Peyer's patch (tissue), 4 donors: ENCODE measurements around the gene TK2. TPM values are rescaled to one million over a fixed set of nuclear protein-coding genes. Genes with fewer than 3 reads are reported as not detected.
A peak's percentile ranks its signal among the peaks of the same experiment; 100 is the strongest.

Experiments used
- DNase-seq, 3 donors: peaks; one replicate each; pipeline ENCODE4 v3.0.0-alpha.2; 2017 to 2019
- H3K27ac ChIP-seq, 4 donors: fragments of 200-600 bp; sonication (generic); one replicate each; pipeline ENCODE4 v1.5.1; 2016 to 2019
- H3K27me3 ChIP-seq, 2 donors: fragments of 200-600 bp; sonication (generic); one replicate each; pipeline ENCODE4 v1.5.1; 2019
- H3K36me3 ChIP-seq, 3 donors: fragments of 200-600 bp; sonication (generic); one replicate each; pipeline ENCODE4 v1.5.1; 2016 to 2019
- H3K4me1 ChIP-seq, 4 donors: fragments of 200-600 bp; sonication (generic); one replicate each; pipeline ENCODE4 v1.5.1; 2016 to 2019
- H3K4me3 ChIP-seq, 4 donors: fragments of 200-600 bp; sonication (generic); 1 replicate in 3 of 4; 2 replicates in 1 of 4; pipeline ENCODE4 v1.5.1; 2016 to 2019; ENCODE audit warnings: mild to moderate bottlenecking in 1 of 4
- H3K9me3 ChIP-seq, 4 donors: fragments of 200-600 bp; sonication (generic); one replicate each; pipeline ENCODE4 v1.5.1; 2016 to 2019; ENCODE audit warnings: mild to moderate bottlenecking in 1 of 4
- POLR2A ChIP-seq, 2 donors: fragments of 450-650 bp; IDR thresholded peaks; one replicate each; pipeline ENCODE4 v1.5.1; 2017; ENCODE audit warnings: antibody characterized with exemption in 2 of 2, mild to moderate bottlenecking in 2 of 2, moderate library complexity in 2 of 2
- total RNA-seq, 4 donors: library from RNA; depleted of rRNA; stranded (reverse); fragments of >200 nt; gene quantifications; one replicate each; pipeline ENCODE4 v1.1.0, GENCODE V29; 2016
- TF ChIP-seq, protein P1 (sequence below), 6 experiments: fragments of 450-650 bp in 4 of 6; fragments of 200-600 bp in 2 of 6; sonication (generic) in 1 of 6; IDR thresholded peaks; one replicate each; pipeline ENCODE4 v1.5.1; 2017 to 2019; ENCODE audit warnings: antibody characterized with exemption in 6 of 6, mild to moderate bottlenecking in 3 of 6, moderate library complexity in 1 of 6

TK2 gene
- total RNA-seq, 4 donors from 2014 or later = 22.8 to 33.1 (median 27.1) TPM

DNA sequence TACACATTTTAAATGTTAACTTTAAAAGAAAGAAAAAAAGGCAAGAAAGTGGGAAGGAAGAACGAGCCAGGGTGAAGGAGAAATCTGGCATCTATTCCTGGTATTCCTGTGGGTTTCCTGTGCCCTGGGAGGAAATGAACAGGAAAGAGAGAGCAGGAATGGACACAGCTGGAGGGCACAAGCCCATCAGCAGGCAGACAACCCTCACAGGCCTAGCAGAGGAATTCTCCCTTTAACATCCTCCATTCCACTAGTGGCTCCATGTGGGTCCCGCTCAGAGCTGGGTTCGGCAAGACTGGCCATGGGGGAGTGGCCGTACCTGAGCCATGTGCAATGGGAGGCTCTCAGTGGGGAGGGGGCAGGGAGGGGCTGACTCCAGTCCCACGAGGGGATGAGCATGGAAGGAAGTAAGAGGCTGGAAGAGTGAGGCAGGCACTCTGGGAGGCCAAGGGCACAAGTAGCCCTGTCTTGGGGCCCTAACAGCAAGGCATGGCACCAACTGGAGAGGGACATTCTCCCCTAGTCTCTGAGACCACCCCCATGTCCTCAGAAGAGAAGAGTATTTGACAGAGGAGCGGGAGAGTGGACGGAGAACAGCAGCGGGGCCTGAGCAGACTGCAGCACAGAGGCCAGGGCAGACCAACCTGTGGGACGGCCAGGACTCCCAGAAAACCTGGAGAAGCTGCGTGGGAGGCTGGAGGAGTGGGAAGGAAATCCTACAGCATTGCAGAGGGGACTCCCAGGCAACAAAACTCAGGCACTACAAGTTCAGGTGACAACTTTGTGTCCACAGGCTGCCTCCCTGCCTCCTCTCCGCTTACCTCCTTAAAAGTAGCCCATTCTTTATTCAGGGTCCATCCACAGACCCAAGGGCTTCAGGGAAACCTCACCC is 30.2 kb downstream of the TK2 start:
- Histone ChIP-seq H3K27ac (peak overlapping the region; percentile 50 to 80 (median 74)), H3K4me1 (peaks cover 17 to 75% (median 69%) of the 10 kb centered on the region in 4 donors), H3K9me3 (no peaks in the 10 kb centered on the region), H3K36me3 (peaks cover 0 to 7% (median 0%) of the 10 kb centered on the region in 3 donors), H3K27me3 (no peaks in the 10 kb centered on the region), H3K4me3 (no peak overlapping the region)
- no peak for TF ChIP-seq POLR2A (IDR thresholded peaks at IDR 0.05)
- TF ChIP-seq, protein P1, sequence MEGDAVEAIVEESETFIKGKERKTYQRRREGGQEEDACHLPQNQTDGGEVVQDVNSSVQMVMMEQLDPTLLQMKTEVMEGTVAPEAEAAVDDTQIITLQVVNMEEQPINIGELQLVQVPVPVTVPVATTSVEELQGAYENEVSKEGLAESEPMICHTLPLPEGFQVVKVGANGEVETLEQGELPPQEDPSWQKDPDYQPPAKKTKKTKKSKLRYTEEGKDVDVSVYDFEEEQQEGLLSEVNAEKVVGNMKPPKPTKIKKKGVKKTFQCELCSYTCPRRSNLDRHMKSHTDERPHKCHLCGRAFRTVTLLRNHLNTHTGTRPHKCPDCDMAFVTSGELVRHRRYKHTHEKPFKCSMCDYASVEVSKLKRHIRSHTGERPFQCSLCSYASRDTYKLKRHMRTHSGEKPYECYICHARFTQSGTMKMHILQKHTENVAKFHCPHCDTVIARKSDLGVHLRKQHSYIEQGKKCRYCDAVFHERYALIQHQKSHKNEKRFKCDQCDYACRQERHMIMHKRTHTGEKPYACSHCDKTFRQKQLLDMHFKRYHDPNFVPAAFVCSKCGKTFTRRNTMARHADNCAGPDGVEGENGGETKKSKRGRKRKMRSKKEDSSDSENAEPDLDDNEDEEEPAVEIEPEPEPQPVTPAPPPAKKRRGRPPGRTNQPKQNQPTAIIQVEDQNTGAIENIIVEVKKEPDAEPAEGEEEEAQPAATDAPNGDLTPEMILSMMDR (IDR thresholded peaks at IDR 0.05) = no peak
- DNase-seq = peak in 1 of 3 donors; percentile 23

DNA sequence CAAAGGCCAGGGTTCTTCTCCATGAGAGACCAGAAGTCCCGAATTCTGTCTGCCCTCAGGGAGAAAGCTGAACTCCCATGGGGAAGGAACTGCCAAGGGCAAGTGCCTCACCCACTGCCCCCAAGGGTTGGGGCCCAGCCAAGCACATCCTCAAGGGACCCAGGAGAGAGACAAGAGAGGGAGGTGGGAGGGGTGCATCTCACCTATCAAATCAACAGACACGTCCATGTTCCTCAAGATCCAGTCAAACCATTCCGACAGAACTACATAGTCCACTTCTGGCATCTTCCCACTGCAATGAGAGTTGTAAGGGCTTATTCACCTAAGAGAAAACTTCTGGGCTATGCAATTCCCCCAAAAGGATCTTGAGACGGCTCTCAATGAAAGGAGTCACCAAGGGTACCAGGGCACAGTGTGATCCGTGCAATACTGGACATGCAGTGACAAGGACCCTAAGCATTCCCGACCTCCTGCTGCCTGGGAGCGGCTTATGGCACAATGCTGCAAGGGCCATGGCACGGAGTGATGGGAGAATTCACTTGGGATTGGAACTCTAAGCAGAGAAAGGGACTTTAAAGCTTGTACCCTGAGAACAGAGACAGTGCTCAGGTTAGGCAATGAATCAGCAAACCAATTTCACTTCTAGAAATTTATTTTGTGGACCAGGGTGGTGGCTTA is 32.2 kb downstream of the TK2 start:
- H3K4me1 ChIP-seq = peaks cover 17 to 60% (median 53%) of the 10 kb centered on the region in 4 donors
- DNase-seq = peak in 2 of 3 donors; percentile 16 to 54
- peak overlapping the region in 2 of 4 donors; percentile 31 to 34 for H3K4me3 ChIP-seq

DNA sequence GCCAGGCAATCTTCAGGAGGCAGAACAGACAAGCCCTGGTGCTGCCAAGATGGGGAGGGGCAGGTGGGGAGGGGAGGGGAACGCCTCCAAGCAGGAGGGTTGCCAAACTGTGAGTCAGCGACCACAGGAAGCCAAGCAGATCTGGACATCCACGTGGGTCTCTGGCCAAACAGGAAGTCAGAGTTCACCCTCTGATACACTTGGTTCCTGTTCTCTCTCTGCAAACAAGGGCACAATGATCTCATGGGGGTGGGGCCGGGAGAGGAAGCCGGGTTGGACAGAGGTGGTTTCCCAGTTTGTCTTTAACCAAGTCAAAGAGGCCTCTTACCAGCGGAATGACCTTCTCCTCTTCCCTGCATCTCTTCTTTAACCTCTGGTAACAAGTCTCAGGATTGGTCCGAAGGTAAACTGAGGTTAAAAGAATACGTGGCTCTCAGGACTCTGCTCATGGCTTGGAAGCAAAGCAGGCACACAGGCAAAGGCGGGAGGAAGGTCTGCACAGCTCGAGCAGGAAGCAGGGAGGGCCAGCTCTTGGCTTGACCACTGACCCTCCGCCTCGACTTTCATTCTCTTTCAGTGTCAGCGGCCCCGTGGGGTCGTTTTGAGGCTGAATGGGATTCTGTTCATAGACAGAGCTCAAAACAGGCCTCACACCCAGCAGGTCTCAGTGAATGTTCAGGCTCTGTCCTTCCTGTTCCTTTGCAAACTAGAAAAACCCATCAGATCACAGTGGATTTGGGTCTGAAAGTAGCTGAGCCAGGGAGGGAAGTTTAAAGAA is 32.9 kb downstream of the TK2 start:
- Histone ChIP-seq H3K9me3 (no peaks in the 10 kb centered on the region), H3K36me3 (no peaks in the 10 kb centered on the region), H3K4me1 (peaks cover 17 to 54% (median 46%) of the 10 kb centered on the region in 4 donors), H3K27me3 (no peaks in the 10 kb centered on the region), H3K27ac (peak overlapping the region; percentile 83 to 99 (median 92)), H3K4me3 (peak overlapping the region in 3 of 4 donors; percentile 27 to 34 (median 31))
- DNase-seq = peak; percentile 96 to 98 (median 97)
- TF ChIP-seq, protein P1 (IDR thresholded peaks at IDR 0.05) = peak in 1 of 6 experiments; percentile 8
- TF ChIP-seq POLR2A (IDR thresholded peaks at IDR 0.05) = peak in 1 of 2 donors; percentile 70

More for the DNA sequence above, 32.2 kb downstream of the TK2 start:
- H3K36me3 ChIP-seq = no peaks in the 10 kb centered on the region
- H3K27ac ChIP-seq = peak overlapping the region; percentile 83 to 99 (median 92)
- no peaks in the 10 kb centered on the region for H3K27me3 ChIP-seq
- TF ChIP-seq POLR2A (IDR thresholded peaks at IDR 0.05) = no peak
- TF ChIP-seq, protein P1 (IDR thresholded peaks at IDR 0.05) = no peak
- no peaks in the 10 kb centered on the region for H3K9me3 ChIP-seq

DNA sequence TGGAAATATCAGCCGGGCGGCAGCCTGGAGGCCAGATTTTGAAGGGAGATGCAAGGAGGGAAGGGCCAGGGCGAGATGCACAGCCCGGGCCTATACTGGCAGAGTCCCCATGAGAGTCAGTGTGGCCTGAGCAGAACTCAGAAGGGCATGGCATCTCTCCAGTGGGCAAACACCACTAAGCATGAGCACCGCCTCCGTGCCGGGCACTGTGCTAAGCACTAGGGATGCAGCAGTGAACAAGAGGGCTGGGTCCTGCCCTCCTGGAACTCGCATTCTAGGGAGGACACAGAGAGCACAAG is 33.5 kb downstream of the TK2 start:
- TF ChIP-seq POLR2A (IDR thresholded peaks at IDR 0.05) = no peak
- TF ChIP-seq, protein P1 (IDR thresholded peaks at IDR 0.05) = no peak
- DNase-seq = no peak
- peak overlapping the region in 2 of 4 donors; percentile 27 to 31 for H3K4me3 ChIP-seq
- peak overlapping the region; percentile 83 to 99 (median 92) for H3K27ac ChIP-seq
- no peaks in the 10 kb centered on the region for H3K27me3 ChIP-seq
- H3K36me3 ChIP-seq = peaks cover 0 to 2% (median 0%) of the 10 kb centered on the region in 3 donors
- no peaks in the 10 kb centered on the region for H3K9me3 ChIP-seq
- H3K4me1 ChIP-seq = peaks cover 17 to 52% (median 40%) of the 10 kb centered on the region in 4 donors
